T-helper 17 cell (primary cell): ENCODE results near the gene TP53. TPM values are rescaled to one million over a fixed set of nuclear protein-coding genes. Genes with fewer than 3 reads are reported as not detected.

Experiments
- ATAC-seq: fragments of 150-1000 bp; cut with Tn5 transposase; 2 replicates; pipeline ENCODE4 v1.10.0; 2021; ENCODE audit warnings: mild to moderate bottlenecking, moderate library complexity
- DNase-seq, 3 donors: peaks; one replicate each; pipeline versions ENCODE4 v3.0.0 to v3.0.0-alpha.2; 2020 to 2021
- H3K9me3 ChIP-seq: one replicate; pipeline ENCODE4 v1.7.0; 2013; ENCODE audit warnings: low read length, mild to moderate bottlenecking; ENCODE audit not compliant: control insufficient read depth, poor library complexity, severe bottlenecking
- H3K27ac Mint-ChIP-seq: one replicate; pipeline ENCODE4 v1.8.0; 2022; ENCODE audit warnings: mild to moderate bottlenecking, moderate library complexity, mixed read lengths
- H3K27me3 Mint-ChIP-seq: one replicate; pipeline ENCODE4 v1.8.0; 2022; ENCODE audit warnings: mixed read lengths
- H3K36me3 Mint-ChIP-seq: one replicate; pipeline ENCODE4 v1.8.0; 2022; ENCODE audit warnings: low read depth, mixed read lengths
- H3K4me1 Mint-ChIP-seq: one replicate; pipeline ENCODE4 v1.8.0; 2022; ENCODE audit warnings: mild to moderate bottlenecking, mixed read lengths
- H3K4me3 Mint-ChIP-seq: one replicate; pipeline ENCODE4 v1.8.0; 2022; ENCODE audit warnings: mild to moderate bottlenecking, moderate library complexity, mixed read lengths
- total RNA-seq, 4 donors: library from RNA in 2 of 4; stranded (reverse) in 2 of 4; gene quantifications; one replicate each; pipeline ENCODE4 v1.2.3 and lab custom pipeline; 2022 to 2026

The TP53 gene
- total RNA-seq, 2 donors from 2014 or later, result 61.2 to 66.2 TPM

- Mint-ChIP-seq H3K27ac (no peak overlapping the region), H3K4me1 (peaks cover 15% of the 10 kb centered on the region), H3K4me3 (no peak overlapping the region), H3K36me3 (peaks cover 18% of the 10 kb centered on the region), H3K27me3 (peaks cover 54% of the 10 kb centered on the region)
- ATAC-seq (no peak), DNase-seq (no peak)
- H3K9me3 ChIP-seq, result no peaks in the 10 kb centered on the region
These were observed 15.5 kb upstream of the TP53 start for GRCh38 chr17:7702776-7703175.

- H3K9me3 ChIP-seq, result no peaks in the 10 kb centered on the region
- ATAC-seq, result no peak
- Mint-ChIP-seq H3K27ac (no peak overlapping the region), H3K4me1 (peaks cover 15% of the 10 kb centered on the region), H3K36me3 (peaks cover 18% of the 10 kb centered on the region), H3K4me3 (no peak overlapping the region), H3K27me3 (peaks cover 43% of the 10 kb centered on the region)
- DNase-seq, result no peak
These were observed 14.4 kb upstream of the TP53 start for GRCh38 chr17:7701681-7702080.

- peaks cover 23% of the 10 kb centered on the region for H3K36me3 Mint-ChIP-seq
- DNase-seq (no peak), ATAC-seq (no peak)
- H3K27ac Mint-ChIP-seq, result no peak overlapping the region
- H3K27me3 Mint-ChIP-seq, result peaks cover 35% of the 10 kb centered on the region
- H3K4me1 Mint-ChIP-seq, result peaks cover 8% of the 10 kb centered on the region
- no peaks in the 10 kb centered on the region for H3K9me3 ChIP-seq
- H3K4me3 Mint-ChIP-seq, result no peak overlapping the region
These were observed 13.2 kb upstream of the TP53 start for GRCh38 chr17:7700510-7700909.

- H3K27me3 Mint-ChIP-seq, result peaks cover 19% of the 10 kb centered on the region
- peaks cover 2% of the 10 kb centered on the region for H3K4me1 Mint-ChIP-seq
- no peaks in the 10 kb centered on the region for H3K9me3 ChIP-seq
- no peak overlapping the region for H3K4me3 Mint-ChIP-seq
- DNase-seq (no peak), ATAC-seq (no peak)
- H3K27ac Mint-ChIP-seq, result no peak overlapping the region
- peaks cover 28% of the 10 kb centered on the region for H3K36me3 Mint-ChIP-seq
These were observed 10.7 kb upstream of the TP53 start for GRCh38 chr17:7697828-7698588.

- no peak for ATAC-seq
- no peak overlapping the region for H3K4me3 Mint-ChIP-seq
These were observed 8.3 kb upstream of the TP53 start for GRCh38 chr17:7695586-7695985.

GRCh38 chr17:7688808-7689316, 1.6 kb upstream of the TP53 start:
- no peaks in the 10 kb centered on the region for H3K9me3 ChIP-seq
- Mint-ChIP-seq H3K4me1 (peaks cover 33% of the 10 kb centered on the region), H3K27ac (peak overlapping the region; percentile 100), H3K4me3 (peak overlapping the region; percentile 97), H3K36me3 (peaks cover 13% of the 10 kb centered on the region), H3K27me3 (no peaks in the 10 kb centered on the region)
- ATAC-seq, result no peak
- no peak for DNase-seq

More at GRCh38 chr17:7695586-7695985, 8.3 kb upstream of the TP53 start:
- Mint-ChIP-seq H3K36me3 (peaks cover 22% of the 10 kb centered on the region), H3K27me3 (peaks cover 7% of the 10 kb centered on the region), H3K27ac (no peak overlapping the region), H3K4me1 (peaks cover 2% of the 10 kb centered on the region)
- H3K9me3 ChIP-seq, result no peaks in the 10 kb centered on the region
- no peak for DNase-seq

GRCh38 chr17:7687908-7688807, 868 bp upstream of the TP53 start, which contains the start of gene WRAP53:
WRAP53 (plus strand) TSS chr17:7688477; CDS start chr17:7688649, 172 bp downstream.
- no peaks in the 10 kb centered on the region for H3K9me3 ChIP-seq
- ATAC-seq (peak; percentile 84), DNase-seq (peak; percentile 83 to 97 (median 90))
- peaks cover 10% of the 10 kb centered on the region for H3K36me3 Mint-ChIP-seq
- H3K4me1 Mint-ChIP-seq, result peaks cover 37% of the 10 kb centered on the region
- no peaks in the 10 kb centered on the region for H3K27me3 Mint-ChIP-seq
- H3K4me3 Mint-ChIP-seq, result peak within 1 kb of the TSS; percentile 97
- H3K27ac Mint-ChIP-seq, result peak within 1 kb of the TSS; percentile 100

- peak; percentile 52 for ATAC-seq
- DNase-seq, result peak; percentile 61 to 69 (median 64)
- H3K9me3 ChIP-seq, result no peaks in the 10 kb centered on the region
- Mint-ChIP-seq H3K4me3 (peak overlapping the region; percentile 97), H3K27me3 (no peaks in the 10 kb centered on the region), H3K4me1 (peaks cover 37% of the 10 kb centered on the region), H3K27ac (peak overlapping the region; percentile 100), H3K36me3 (peaks cover 7% of the 10 kb centered on the region)
These were observed 843 bp downstream of the TP53 start for GRCh38 chr17:7686222-7687071.

- DNase-seq (peak; percentile 77 to 83 (median 81)), ATAC-seq (peak; percentile 64)
- Mint-ChIP-seq H3K36me3 (peaks cover 6% of the 10 kb centered on the region), H3K27me3 (no peaks in the 10 kb centered on the region), H3K4me3 (peak overlapping the region; percentile 97), H3K4me1 (peaks cover 40% of the 10 kb centered on the region), H3K27ac (peak overlapping the region; percentile 100)
- no peaks in the 10 kb centered on the region for H3K9me3 ChIP-seq
These were observed 1.6 kb downstream of the TP53 start for GRCh38 chr17:7685533-7686221.

- H3K9me3 ChIP-seq, result no peaks in the 10 kb centered on the region
- Mint-ChIP-seq H3K27ac (peak overlapping the region; percentile 100), H3K4me1 (peaks cover 38% of the 10 kb centered on the region), H3K4me3 (peak overlapping the region; percentile 97), H3K27me3 (no peaks in the 10 kb centered on the region), H3K36me3 (peaks cover 2% of the 10 kb centered on the region)
- ATAC-seq (no peak), DNase-seq (no peak)
These were observed 2.3 kb downstream of the TP53 start for GRCh38 chr17:7684851-7685532.

GRCh38 chr17:7677388-7678067, 9.8 kb downstream of the TP53 start:
- peaks cover 9% of the 10 kb centered on the region for H3K9me3 ChIP-seq
- Mint-ChIP-seq H3K27ac (peak overlapping the region; percentile 67), H3K4me1 (peaks cover 14% of the 10 kb centered on the region), H3K27me3 (no peaks in the 10 kb centered on the region), H3K36me3 (peaks cover 11% of the 10 kb centered on the region), H3K4me3 (no peak overlapping the region)
- ATAC-seq (no peak), DNase-seq (no peak)
